ENCODE measurements around the gene ONECUT2. TPM values are rescaled to one million over a fixed set of nuclear protein-coding genes. Genes with fewer than 3 reads are reported as not detected.

ONECUT2 gene
- polyA plus RNA-seq, 1 of the 3 experiments (the other 2 are of a cell fraction): 0.16 TPM

DNA sequence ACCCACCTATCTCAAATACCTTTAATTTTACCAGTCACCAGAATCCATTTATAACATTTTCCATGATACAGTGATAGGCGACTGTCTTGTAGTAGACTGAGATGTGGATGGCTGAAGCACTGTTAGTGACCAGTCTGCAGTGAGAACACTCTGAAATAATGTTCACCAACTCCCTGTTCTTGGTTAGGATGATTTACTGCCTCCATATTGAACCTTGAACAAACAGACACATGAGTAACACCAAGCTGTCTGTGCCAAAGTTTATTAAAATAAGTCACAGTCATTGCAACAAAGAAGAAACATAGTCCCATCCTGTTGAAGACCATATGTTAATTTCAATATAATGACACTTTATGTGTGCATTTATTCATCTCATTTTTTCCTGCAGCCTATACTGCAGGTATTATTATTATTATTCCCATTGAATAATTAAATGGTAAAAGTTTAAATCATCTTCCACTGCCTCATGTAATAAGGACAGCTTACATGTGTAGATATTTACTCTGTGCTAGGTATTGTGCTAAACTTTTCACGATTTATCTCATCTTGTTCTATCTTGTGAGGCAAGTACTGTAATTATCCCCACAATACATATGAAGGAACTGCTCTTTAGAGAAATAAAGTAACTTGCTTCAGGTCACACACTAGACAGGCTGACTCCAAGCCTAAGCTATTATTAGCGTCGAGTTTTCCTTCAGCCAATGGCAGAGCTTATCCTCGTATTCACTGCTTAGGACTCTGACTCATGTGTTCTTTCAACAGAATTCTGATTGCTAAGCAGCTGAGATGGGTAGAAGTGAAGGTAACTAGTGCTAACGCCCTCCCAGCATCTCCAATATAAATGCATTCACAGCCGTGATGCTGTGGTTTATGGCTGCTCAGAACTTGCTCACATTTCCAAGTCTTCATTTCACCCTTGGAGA lies 62.5 kb downstream of the ONECUT2 start:
- no peaks in the 10 kb centered on the region for H3K27me3 ChIP-seq (ENCODE audit: insufficient read depth)
- H3K4me1 ChIP-seq (ENCODE audit: control insufficient read depth in 1 of 2, insufficient read depth in 2 of 2, low read depth in 1 of 2, low read length in 1 of 2): no peaks in the 10 kb centered on the region
- no peak for DNase-seq
- no peak overlapping the region for H3K4me3 ChIP-seq (ENCODE audit: low read depth in 2 of 2, low read length in 1 of 2)
- H4K20me1 ChIP-seq (ENCODE audit: insufficient read depth): no peaks in the 10 kb centered on the region
- H3K9me3 ChIP-seq: no peaks in the 10 kb centered on the region
- ChIA-PET POLR2A (no interaction called here), CTCF (interaction anchor here (0.8 kb wide), 1 partner anchor 1161 kb away, joined by 3 read pairs; no protein-coding TSS in a partner anchor)
- no peak overlapping the region for H3K4me2 ChIP-seq
- no peak overlapping the region for H2AFZ ChIP-seq (ENCODE audit: low read depth)
- no peaks in the 10 kb centered on the region for H3K79me2 ChIP-seq (ENCODE audit: insufficient read depth)
- 34% methylated on average over 7 of the region's 7 CpGs for WGBS (ENCODE audit: low lambda C conversion rate)
- H3K36me3 ChIP-seq (replicated peaks in 1 of 2; ENCODE audit: control insufficient read depth in 1 of 2, insufficient read depth in 2 of 2, low read length in 1 of 2): no peaks in the 10 kb centered on the region
- no peaks in the 10 kb centered on the region for H3K9me2 ChIP-seq
- no peak overlapping the region for H3K9ac ChIP-seq
- TF ChIP-seq CHD2 (IDR thresholded peaks at IDR 0.05; ENCODE audit: low read length, partially characterized antibody) (no peak), GABPA (IDR thresholded peaks at IDR 0.05; ENCODE audit: low read depth) (no peak), NFIC (IDR thresholded peaks at IDR 0.05; ENCODE audit: borderline replicate concordance) (no peak), SMC3 (IDR thresholded peaks at IDR 0.05; ENCODE audit: low read depth, low read length) (no peak), EZH2phosphoT487 (IDR thresholded peaks at IDR 0.05; ENCODE audit: borderline replicate concordance, low read depth) (no peak), TAF1 (IDR thresholded peaks at IDR 0.05; ENCODE audit: borderline replicate concordance, low read depth, low read length) (no peak)
- TF ChIP-seq, protein P1, sequence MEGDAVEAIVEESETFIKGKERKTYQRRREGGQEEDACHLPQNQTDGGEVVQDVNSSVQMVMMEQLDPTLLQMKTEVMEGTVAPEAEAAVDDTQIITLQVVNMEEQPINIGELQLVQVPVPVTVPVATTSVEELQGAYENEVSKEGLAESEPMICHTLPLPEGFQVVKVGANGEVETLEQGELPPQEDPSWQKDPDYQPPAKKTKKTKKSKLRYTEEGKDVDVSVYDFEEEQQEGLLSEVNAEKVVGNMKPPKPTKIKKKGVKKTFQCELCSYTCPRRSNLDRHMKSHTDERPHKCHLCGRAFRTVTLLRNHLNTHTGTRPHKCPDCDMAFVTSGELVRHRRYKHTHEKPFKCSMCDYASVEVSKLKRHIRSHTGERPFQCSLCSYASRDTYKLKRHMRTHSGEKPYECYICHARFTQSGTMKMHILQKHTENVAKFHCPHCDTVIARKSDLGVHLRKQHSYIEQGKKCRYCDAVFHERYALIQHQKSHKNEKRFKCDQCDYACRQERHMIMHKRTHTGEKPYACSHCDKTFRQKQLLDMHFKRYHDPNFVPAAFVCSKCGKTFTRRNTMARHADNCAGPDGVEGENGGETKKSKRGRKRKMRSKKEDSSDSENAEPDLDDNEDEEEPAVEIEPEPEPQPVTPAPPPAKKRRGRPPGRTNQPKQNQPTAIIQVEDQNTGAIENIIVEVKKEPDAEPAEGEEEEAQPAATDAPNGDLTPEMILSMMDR (IDR thresholded peaks at IDR 0.05): no peak
- TF ChIP-seq, protein P2, sequence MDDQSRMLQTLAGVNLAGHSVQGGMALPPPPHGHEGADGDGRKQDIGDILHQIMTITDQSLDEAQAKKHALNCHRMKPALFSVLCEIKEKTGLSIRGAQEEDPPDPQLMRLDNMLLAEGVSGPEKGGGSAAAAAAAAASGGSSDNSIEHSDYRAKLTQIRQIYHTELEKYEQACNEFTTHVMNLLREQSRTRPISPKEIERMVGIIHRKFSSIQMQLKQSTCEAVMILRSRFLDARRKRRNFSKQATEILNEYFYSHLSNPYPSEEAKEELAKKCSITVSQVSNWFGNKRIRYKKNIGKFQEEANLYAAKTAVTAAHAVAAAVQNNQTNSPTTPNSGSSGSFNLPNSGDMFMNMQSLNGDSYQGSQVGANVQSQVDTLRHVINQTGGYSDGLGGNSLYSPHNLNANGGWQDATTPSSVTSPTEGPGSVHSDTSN (IDR thresholded peaks at IDR 0.05): no peak
- no peaks in the 10 kb centered on the region for H3F3A ChIP-seq (replicated peaks; ENCODE audit: insufficient read depth)
- no peak overlapping the region for H3K27ac ChIP-seq (ENCODE audit: low read depth in 2 of 2, low read length in 1 of 2)

DNA sequence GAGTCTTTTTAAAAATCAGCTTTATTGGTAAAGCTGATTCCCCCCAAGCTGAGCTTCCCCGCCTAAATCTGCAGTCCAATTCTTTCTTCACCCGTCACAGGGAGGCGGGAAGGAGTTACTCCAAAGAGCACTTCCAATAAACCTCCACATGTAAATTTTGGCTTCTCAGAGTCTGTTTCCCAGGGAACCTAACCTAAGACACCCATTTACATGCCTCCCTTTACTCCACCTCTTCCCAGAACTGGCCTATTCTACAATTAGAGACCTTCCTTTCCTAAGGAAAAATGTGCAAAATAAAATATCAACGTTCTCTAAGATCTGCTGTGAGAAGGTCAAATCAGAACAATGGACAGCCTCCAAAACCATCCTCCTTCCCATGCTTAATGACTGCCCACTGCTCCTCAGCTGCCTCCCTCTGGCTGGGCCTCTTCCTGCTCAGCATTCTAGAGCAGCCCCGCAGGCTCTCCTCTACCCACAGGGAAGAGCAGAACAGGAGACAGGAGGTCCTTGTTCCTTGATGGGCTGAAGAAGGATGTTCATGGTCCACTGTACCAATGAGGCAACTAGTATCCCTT lies 63.6 kb downstream of the ONECUT2 start:
- no peaks in the 10 kb centered on the region for H3K4me1 ChIP-seq (ENCODE audit: control insufficient read depth in 1 of 2, insufficient read depth in 2 of 2, low read depth in 1 of 2, low read length in 1 of 2)
- no peak overlapping the region for H3K9ac ChIP-seq
- WGBS (ENCODE audit: low lambda C conversion rate): 61% methylated on average over 5 of the region's 5 CpGs
- no peak for DNase-seq
- no peak overlapping the region for H3K27ac ChIP-seq (ENCODE audit: low read depth in 2 of 2, low read length in 1 of 2)
- H3K79me2 ChIP-seq (ENCODE audit: insufficient read depth): no peaks in the 10 kb centered on the region
- H4K20me1 ChIP-seq (ENCODE audit: insufficient read depth): no peaks in the 10 kb centered on the region
- POLR2A ChIA-PET: no interaction called here
- no peaks in the 10 kb centered on the region for H3F3A ChIP-seq (replicated peaks; ENCODE audit: insufficient read depth)
- no peaks in the 10 kb centered on the region for H3K9me2 ChIP-seq
- TF ChIP-seq RXRA (IDR thresholded peaks at IDR 0.05; ENCODE audit: borderline replicate concordance, low read depth): no peak
- no peak for TF ChIP-seq ELF1 (IDR thresholded peaks at IDR 0.05)
- TF ChIP-seq POLR2AphosphoS5 (IDR thresholded peaks at IDR 0.05; ENCODE audit: low read depth, low read length): no peak
- TF ChIP-seq, protein P3, sequence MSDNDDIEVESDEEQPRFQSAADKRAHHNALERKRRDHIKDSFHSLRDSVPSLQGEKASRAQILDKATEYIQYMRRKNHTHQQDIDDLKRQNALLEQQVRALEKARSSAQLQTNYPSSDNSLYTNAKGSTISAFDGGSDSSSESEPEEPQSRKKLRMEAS (IDR thresholded peaks at IDR 0.05; ENCODE audit: low read depth): no peak
- no peak for TF ChIP-seq TAF1 (IDR thresholded peaks at IDR 0.05; ENCODE audit: borderline replicate concordance, low read depth, low read length)
- TF ChIP-seq TEAD4 (IDR thresholded peaks at IDR 0.05; ENCODE audit: borderline replicate concordance, insufficient read depth): no peak
- no peak for TF ChIP-seq NRF1 (IDR thresholded peaks at IDR 0.05; ENCODE audit: low read depth, low read length)
- TF ChIP-seq FOSL2 (IDR thresholded peaks at IDR 0.05; ENCODE audit: borderline replicate concordance, low read depth): no peak
- no peak for TF ChIP-seq RAD21 (IDR thresholded peaks at IDR 0.05; ENCODE audit: low read length)
- TF ChIP-seq GABPA (IDR thresholded peaks at IDR 0.05; ENCODE audit: low read depth): no peak
- TF ChIP-seq RFX5 (IDR thresholded peaks at IDR 0.05; ENCODE audit: low read length): no peak
- H3K27me3 ChIP-seq (ENCODE audit: insufficient read depth): no peaks in the 10 kb centered on the region
- no peaks in the 10 kb centered on the region for H3K36me3 ChIP-seq (replicated peaks in 1 of 2; ENCODE audit: control insufficient read depth in 1 of 2, insufficient read depth in 2 of 2, low read length in 1 of 2)
- no peaks in the 10 kb centered on the region for H3K9me3 ChIP-seq
- no peak overlapping the region for H3K4me2 ChIP-seq
- no peak overlapping the region for H2AFZ ChIP-seq (ENCODE audit: low read depth)
- CTCF ChIA-PET: interaction anchor here (0.8 kb wide), 1 partner anchor 1160 kb away, joined by 3 read pairs; no protein-coding TSS in a partner anchor
- no peak overlapping the region for H3K4me3 ChIP-seq (ENCODE audit: low read depth in 2 of 2, low read length in 1 of 2)

Measured in SK-N-SH (cell line).